GM12864 (cell line): ENCODE measurements around the gene LRRC45.

Experiments used
- DNase-seq: peaks from one replicate; pipeline ENCODE4 v3.0.0-alpha.2; 2011; ENCODE audit warnings: low read depth
- H3K4me3 ChIP-seq: 2 replicates; pipeline ENCODE4 v1.5.1; 2011; ENCODE audit warnings: mild to moderate bottlenecking, low read depth, low read length, control low read depth
- TF ChIP-seq, protein P1 (sequence below): IDR thresholded peaks from 2 replicates; pipeline ENCODE4 v1.5.1; 2011; ENCODE audit warnings: low read depth, mild to moderate bottlenecking, moderate library complexity, low read length, control low read depth, inconsistent platforms; ENCODE audit errors: missing control alignments

LRRC45 gene

GRCh38 chr17:82059272-82060000 is 36.3 kb downstream of the LRRC45 start:
- no peak overlapping the region for H3K4me3 ChIP-seq
- DNase-seq: no peak
- TF ChIP-seq, protein P1, sequence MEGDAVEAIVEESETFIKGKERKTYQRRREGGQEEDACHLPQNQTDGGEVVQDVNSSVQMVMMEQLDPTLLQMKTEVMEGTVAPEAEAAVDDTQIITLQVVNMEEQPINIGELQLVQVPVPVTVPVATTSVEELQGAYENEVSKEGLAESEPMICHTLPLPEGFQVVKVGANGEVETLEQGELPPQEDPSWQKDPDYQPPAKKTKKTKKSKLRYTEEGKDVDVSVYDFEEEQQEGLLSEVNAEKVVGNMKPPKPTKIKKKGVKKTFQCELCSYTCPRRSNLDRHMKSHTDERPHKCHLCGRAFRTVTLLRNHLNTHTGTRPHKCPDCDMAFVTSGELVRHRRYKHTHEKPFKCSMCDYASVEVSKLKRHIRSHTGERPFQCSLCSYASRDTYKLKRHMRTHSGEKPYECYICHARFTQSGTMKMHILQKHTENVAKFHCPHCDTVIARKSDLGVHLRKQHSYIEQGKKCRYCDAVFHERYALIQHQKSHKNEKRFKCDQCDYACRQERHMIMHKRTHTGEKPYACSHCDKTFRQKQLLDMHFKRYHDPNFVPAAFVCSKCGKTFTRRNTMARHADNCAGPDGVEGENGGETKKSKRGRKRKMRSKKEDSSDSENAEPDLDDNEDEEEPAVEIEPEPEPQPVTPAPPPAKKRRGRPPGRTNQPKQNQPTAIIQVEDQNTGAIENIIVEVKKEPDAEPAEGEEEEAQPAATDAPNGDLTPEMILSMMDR: no peak

GRCh38 chr17:82060001-82060380 is 36.9 kb downstream of the LRRC45 start:
- no peak overlapping the region for H3K4me3 ChIP-seq
- TF ChIP-seq, protein P1: no peak
- DNase-seq: no peak

GRCh38 chr17:82060614-82061013 is 37.5 kb downstream of the LRRC45 start:
- TF ChIP-seq, protein P1: no peak
- DNase-seq: no peak
- no peak overlapping the region for H3K4me3 ChIP-seq

- DNase-seq: no peak
- TF ChIP-seq, protein P1: no peak
- no peak overlapping the region for H3K4me3 ChIP-seq
These were observed 38.2 kb downstream of the LRRC45 start for GRCh38 chr17:82061047-82061925.

- H3K4me3 ChIP-seq: no peak overlapping the region
- TF ChIP-seq, protein P1: no peak
- DNase-seq: no peak
These were observed 39.2 kb downstream of the LRRC45 start for GRCh38 chr17:82062076-82062983.

- no peak overlapping the region for H3K4me3 ChIP-seq
- DNase-seq: no peak
- TF ChIP-seq, protein P1: no peak
These were observed 39.9 kb downstream of the LRRC45 start for GRCh38 chr17:82062984-82063368.
